ENCODE data around the gene IQSEC3. TPM values are rescaled to one million over a fixed set of nuclear protein-coding genes. Genes with fewer than 3 reads are reported as not detected.

IQSEC3 gene
- polyA plus RNA-seq, 1 experiment, result not detected

GRCh38 chr12:212415-212714, 145.8 kb downstream of the IQSEC3 start:
- ChIA-PET CTCF (interaction anchor here (1.1 to 1.4 kb wide), 2 partner anchors 14 to 23 kb away, joined by 3 to 5 read pairs; no protein-coding TSS in a partner anchor), POLR2A (no interaction called here)
- no peak for DNase-seq (ENCODE audit: low read depth)
- peaks cover 18% of the 10 kb centered on the region for H3K27me3 ChIP-seq (ENCODE audit: control insufficient read depth, insufficient read depth, low read length)
- no peaks in the 10 kb centered on the region for H3K36me3 ChIP-seq (ENCODE audit: control insufficient read depth, insufficient read depth, low read length)
- TF ChIP-seq, protein P1, sequence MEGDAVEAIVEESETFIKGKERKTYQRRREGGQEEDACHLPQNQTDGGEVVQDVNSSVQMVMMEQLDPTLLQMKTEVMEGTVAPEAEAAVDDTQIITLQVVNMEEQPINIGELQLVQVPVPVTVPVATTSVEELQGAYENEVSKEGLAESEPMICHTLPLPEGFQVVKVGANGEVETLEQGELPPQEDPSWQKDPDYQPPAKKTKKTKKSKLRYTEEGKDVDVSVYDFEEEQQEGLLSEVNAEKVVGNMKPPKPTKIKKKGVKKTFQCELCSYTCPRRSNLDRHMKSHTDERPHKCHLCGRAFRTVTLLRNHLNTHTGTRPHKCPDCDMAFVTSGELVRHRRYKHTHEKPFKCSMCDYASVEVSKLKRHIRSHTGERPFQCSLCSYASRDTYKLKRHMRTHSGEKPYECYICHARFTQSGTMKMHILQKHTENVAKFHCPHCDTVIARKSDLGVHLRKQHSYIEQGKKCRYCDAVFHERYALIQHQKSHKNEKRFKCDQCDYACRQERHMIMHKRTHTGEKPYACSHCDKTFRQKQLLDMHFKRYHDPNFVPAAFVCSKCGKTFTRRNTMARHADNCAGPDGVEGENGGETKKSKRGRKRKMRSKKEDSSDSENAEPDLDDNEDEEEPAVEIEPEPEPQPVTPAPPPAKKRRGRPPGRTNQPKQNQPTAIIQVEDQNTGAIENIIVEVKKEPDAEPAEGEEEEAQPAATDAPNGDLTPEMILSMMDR (IDR thresholded peaks at IDR 0.05; ENCODE audit: insufficient read depth, low read depth, low read length), result no peak
- H3K4me3 ChIP-seq (ENCODE audit: low read depth, low read length), result no peak overlapping the region

- DNase-seq (ENCODE audit: low read depth), result no peak
- H3K36me3 ChIP-seq (ENCODE audit: control insufficient read depth, insufficient read depth, low read length), result no peaks in the 10 kb centered on the region
- TF ChIP-seq, protein P1 (IDR thresholded peaks at IDR 0.05; ENCODE audit: insufficient read depth, low read depth, low read length), result no peak
- ChIA-PET CTCF (interaction anchor here (1.1 kb wide), 1 partner anchor 17 kb away, joined by 3 read pairs; no protein-coding TSS in a partner anchor), POLR2A (interaction anchor here (0.6 kb wide), 1 partner anchor 1350 kb away, joined by 6 read pairs; no protein-coding TSS in a partner anchor)
- H3K4me3 ChIP-seq (ENCODE audit: low read depth, low read length), result no peak overlapping the region
- H3K27me3 ChIP-seq (ENCODE audit: control insufficient read depth, insufficient read depth, low read length), result peaks cover 18% of the 10 kb centered on the region
Observed at GRCh38 chr12:212715-213526, 146.4 kb downstream of the IQSEC3 start.

DNA sequence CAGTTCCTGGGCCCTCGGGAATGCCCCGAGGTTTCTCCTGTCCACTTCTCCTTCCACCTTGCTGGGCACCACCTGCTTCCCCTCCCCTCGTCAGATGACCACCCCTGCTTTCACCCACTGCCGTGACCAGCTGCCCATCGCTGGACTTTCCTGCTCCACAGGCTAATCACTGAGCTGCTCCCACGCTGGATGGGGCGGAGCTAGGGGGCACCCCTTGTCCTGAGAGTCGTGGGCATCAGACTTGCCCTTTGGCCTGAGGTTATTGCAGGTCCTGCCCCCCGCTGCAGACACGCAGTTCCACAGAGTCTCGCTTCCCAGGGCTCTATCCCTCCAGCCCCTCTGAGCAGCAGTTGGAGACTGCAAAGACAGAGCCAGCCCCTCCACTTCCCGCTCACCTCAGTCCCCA, 147.0 kb downstream of the IQSEC3 start:
- ChIA-PET POLR2A (interaction anchor here (0.6 kb wide), 1 partner anchor 1349 kb away, joined by 6 read pairs; no protein-coding TSS in a partner anchor), CTCF (interaction anchor here (1.1 kb wide), 1 partner anchor 16 kb away, joined by 3 read pairs; no protein-coding TSS in a partner anchor)
- no peak for DNase-seq (ENCODE audit: low read depth)
- Histone ChIP-seq H3K4me3 (ENCODE audit: low read depth, low read length) (no peak overlapping the region), H3K27me3 (ENCODE audit: control insufficient read depth, insufficient read depth, low read length) (peaks cover 19% of the 10 kb centered on the region), H3K36me3 (ENCODE audit: control insufficient read depth, insufficient read depth, low read length) (no peaks in the 10 kb centered on the region)
- TF ChIP-seq, protein P1 (IDR thresholded peaks at IDR 0.05; ENCODE audit: insufficient read depth, low read depth, low read length), result no peak

DNA sequence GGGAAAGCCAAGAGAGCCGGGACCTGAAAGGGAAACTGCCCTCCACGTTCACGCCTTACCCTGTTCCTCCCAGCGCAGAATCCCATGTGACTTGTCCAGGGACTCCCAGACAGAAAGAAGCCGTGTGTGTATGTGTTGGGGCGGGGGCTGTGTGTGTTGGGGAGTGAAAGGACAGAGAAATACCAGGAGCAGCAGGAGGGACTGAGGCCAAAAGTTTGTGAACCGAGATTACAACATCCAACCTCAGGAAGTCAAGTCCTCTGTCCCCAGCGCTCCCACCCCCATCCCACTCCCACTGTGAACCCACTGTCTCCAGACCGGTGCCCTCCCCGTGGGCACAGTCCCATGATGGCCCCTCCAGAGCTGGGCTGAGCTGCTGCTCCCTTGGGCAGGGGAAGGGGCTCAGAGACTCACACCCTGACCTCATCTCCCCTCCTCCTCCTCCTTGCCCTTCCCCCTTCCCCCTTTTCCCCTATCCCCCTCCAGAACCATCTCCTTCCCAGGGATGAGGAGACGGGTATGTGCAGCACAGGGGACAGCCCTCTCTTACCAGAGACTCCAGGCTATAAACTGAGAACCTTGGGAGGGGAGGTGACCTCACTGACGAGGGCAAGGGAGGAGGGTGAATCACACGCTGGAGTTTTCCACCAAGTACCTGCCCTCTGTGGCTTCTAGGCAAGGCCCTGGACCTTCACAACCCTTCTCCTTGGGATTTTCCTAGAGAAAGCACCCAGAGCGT, 147.6 kb downstream of the IQSEC3 start, which contains the start of gene SLC6A12:
Gene SLC6A12, minus strand, starts transcription at position 155 of the 739 bp plus-strand sequence. CDS start 4,171 bp downstream, outside the sequence.
- Histone ChIP-seq H3K27me3 (ENCODE audit: control insufficient read depth, insufficient read depth, low read length) (peaks cover 15% of the 10 kb centered on the region), H3K36me3 (ENCODE audit: control insufficient read depth, insufficient read depth, low read length) (no peaks in the 10 kb centered on the region)
- POLR2A ChIA-PET, result interaction anchor here (0.6 kb wide), 1 partner anchor 1349 kb away, joined by 6 read pairs; no protein-coding TSS in a partner anchor

More for the DNA sequence above, 147.6 kb downstream of the IQSEC3 start, which contains the start of gene SLC6A12:
- TF ChIP-seq, protein P1 (IDR thresholded peaks at IDR 0.05; ENCODE audit: insufficient read depth, low read depth, low read length), result no peak
- CTCF ChIA-PET, result interaction anchor here (1.1 kb wide), 1 partner anchor 16 kb away, joined by 3 read pairs; no protein-coding TSS in a partner anchor
- no peak within 1 kb of the TSS for H3K4me3 ChIP-seq (ENCODE audit: low read depth, low read length)
- DNase-seq (ENCODE audit: low read depth), result no peak

Data from BJ (cell line).